NCI-H69 (cell line): ENCODE data around the gene SRSF7.

ENCODE experiments used
- DNase-seq: peaks from one replicate; lab custom pipeline; 2025; lab: John Stamatoyannopoulos, UW

SRSF7 gene

DNA sequence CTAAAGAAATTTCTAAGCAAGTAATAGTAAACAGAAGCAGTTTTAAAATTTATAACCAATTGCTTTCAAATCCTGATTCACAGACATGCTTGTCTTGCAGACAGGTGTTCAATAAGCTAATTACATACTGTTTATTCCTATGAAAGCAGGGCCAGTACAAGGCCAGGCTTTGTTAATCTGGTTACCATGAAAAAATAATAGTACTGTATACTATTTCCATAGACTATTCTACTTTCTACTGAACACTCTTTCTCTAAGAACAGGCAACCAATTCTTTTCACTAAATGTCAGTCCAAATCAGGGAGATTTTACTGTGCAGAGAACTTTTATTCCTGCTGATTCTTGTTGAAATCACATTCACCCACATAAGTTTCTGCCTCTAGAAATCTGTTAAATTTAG, 2.9 kb upstream of the SRSF7 start:
- DNase-seq, result no peak

- DNase-seq, result peak; percentile 43
These were observed 642 bp upstream of the SRSF7 start for GRCh38 chr2:38751596-38752410.

DNA sequence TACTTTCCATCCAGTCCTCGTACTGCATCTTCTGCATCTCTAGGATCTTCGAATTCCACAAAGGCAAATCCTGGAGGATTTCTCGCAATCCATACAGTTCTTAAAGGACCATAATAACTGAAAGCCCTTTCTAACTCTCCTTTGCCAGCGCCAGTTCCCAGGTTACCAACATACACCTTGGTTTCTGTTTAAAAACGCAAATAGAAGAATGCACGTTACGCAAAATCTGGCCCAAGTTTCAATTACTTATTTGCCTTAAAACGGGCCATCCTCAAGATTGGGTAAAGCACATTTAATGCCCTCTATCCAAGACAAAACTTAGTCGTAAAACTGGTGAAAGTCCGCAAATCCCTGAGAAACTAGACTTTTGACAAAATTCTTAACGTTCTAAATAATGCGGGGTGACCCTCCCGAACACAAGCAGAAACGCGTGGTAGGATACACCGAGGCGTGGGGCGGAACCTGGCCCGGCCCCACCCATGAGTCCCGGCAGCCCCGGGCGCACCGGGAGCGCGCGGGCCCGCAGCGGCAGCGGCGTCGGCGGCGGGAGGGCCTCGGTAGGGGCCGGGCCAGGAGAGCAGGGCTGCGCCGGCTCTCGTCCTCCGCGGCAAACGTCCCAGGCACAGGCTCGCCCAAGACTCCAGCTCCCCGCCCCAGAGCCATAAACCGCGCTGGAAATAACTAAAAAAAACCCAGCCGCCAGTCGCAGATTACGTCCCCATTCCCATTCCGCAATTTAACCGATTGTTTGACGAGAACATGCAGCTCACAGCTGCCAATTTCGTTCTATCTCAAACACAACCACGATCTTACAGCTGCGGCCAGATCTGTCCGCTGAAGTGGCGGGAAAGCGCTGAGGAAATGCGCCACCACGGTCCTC, 910 bp downstream of the SRSF7 start:
- peak; percentile 58 for DNase-seq

GRCh38 chr2:38748943-38749804, 2.0 kb downstream of the SRSF7 start:
- DNase-seq, result no peak

DNA sequence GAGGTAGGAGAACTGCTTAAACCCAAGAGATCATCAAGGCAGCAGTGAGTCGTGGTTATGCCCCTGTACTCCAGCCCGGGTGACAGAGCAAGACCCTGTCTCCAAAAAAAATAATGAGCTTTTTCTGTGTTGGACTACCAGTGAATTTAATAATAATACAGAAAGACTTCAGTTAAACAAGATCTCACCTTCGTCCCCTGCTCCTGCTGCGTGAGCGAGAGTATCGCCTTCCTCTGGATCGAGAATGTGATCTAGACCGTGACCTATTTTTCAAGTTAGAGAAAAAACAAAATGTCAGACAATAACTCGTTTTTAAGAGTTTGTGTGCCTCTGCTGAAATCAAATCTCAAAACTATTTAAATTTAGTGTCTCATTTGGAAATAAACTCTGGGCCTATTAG, 2.8 kb downstream of the SRSF7 start:
- DNase-seq, result no peak

- no peak for DNase-seq
These were observed 3.3 kb downstream of the SRSF7 start for GRCh38 chr2:38747819-38748218.

DNA sequence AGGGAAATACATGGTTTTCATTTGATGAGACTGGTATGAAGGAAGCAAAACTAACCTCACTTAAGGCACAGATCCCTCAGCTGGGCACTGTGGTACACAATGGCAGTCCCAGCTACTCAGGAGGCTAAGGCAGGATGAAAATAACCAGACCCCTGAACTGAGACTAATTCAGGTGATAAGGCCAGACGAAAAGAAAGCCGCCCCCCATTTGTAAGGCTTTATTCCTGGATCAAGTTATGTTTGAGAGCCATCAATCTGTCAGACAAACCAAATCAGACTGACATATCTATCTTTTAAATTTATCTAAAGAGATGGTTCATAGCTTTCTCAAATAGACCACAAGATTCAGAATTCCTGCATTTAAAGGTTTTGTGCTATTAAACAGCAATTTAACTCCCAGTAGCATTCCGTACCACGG, 4.1 kb downstream of the SRSF7 start:
- no peak for DNase-seq

GRCh38 chr2:38745267-38745666, 5.9 kb downstream of the SRSF7 start:
- DNase-seq, result no peak

- no peak for DNase-seq
These were observed 6.8 kb downstream of the SRSF7 start for GRCh38 chr2:38744399-38744780.

- DNase-seq, result no peak
These were observed 7.3 kb downstream of the SRSF7 start for GRCh38 chr2:38743672-38744398.

DNA sequence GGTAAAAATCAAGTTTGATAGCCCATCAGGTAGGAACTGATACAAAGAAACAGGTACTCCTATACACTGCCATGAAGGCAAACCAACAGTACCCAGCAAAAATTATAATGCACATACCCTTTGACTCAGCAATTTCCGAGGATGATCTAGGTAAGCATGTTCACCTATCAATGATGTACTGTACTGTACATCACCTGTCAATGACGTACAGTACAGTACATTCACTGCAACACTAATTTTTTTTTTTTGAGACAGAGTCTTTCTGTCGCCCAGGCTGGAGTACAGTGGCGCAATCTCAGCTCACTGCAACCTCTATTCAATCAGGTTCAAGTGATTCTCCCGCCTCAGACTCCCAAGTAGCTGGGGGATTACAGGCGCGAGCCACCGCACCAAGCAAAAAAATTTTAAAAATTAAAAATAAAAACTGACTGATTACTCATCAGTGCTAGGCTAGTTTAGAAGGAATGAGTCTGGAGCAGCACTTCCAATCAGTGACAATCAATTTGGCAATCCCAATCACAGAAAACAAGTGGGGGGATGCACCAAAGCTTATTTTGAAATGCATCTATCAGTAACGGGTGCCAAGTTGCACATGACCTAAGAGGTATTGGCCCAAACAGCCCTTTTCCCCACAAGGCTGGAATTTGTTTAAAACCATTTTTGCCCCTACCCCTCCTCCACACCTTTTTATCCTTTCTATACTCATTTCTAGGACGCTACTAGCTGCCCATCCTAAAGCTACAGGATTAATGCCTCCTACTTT, 8.2 kb downstream of the SRSF7 start:
- no peak for DNase-seq

DNA sequence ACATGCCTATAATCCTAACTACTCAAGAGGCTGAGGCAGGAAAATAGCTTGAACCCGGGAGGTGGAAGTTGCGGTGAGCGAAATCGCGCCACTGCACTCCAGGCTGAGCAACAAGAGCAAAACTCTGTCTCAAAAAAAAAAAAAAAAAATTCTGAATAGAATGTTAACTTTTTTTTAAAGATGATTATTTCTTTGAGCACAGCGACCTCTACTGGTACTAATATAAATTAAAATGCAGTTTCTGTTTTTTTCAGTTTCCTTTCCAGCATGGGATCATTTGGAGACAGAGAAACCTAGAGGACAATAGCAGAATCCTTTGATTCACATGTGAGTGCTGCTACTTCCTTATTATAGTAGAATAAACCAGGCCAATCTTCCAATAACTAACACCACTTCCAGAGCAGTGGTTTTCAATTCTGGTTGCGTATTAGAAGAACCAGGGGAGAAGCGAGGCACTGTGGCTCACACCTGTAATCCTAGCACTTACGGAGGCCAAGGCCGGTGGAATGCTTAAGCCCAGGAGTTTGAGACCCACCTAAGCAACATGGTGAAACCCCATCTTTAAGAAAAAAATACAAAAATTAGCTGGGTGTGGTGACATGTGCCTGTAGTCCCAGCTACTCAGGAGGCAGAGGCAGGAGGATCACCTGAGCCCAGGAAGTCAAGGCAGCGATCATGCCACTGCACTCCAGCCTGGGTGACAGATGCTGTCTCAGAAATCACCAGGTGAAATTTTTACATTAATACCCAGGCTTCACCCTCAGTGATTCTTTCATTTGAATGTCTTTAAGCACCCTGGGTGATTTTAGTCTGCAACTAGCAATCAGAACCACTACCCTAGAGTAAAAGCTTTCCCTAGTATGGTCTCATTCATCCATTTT, 10.1 kb downstream of the SRSF7 start:
- peak; percentile 9 for DNase-seq

DNA sequence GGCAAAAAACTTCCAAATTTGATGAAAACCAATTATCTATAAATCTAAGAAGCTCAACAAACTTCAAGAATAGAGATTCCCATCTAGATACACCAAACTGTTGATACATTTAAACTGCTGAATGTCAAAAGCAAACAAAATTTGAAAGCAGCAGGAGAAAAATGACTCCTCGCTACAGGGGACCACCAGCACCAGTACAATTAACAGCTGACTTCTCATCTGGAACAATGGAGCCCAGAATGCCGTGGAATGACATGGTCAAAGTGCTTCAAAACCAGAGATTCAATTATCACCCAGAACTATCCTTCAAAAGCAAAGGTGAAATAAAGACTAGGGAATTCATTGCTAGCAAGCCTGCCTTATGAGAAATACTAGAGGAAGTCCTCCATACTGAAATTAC, 11.6 kb downstream of the SRSF7 start:
- DNase-seq, result no peak

- no peak for DNase-seq
These were observed 13.2 kb downstream of the SRSF7 start for GRCh38 chr2:38737925-38738324.

DNA sequence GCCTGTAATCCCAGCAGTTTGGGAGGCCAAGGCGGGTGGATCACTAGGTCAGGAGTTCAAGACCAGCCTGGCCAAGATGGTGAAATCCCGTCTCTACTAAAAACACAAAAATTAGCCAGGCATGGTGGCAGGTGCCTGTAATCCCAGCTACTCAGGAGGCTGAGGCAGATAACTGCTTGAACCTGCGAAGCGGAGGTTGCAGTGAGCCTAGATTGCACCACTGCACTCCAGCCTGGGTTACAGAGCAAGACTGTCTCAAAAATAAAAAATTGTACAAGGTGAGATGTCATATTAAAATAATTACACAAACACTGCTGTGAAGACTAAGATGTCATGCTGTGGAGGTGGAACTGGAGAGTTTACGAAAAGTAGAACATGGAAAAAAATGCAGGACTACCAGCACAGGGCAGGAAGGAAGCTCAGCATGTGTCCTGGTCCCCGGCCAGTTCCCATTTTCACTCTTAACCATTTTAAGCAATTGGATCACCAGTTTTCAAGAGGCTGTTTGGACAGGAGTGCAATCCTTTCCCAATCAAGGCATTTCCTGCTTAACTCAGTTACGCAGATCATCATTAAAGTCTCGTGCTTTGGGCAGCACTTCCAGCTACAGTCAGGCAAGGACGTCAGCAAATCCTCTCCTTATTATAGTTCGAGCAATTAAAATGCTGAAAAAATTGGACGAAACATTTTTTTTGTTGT, 14.0 kb downstream of the SRSF7 start:
- peak; percentile 23 for DNase-seq

DNA sequence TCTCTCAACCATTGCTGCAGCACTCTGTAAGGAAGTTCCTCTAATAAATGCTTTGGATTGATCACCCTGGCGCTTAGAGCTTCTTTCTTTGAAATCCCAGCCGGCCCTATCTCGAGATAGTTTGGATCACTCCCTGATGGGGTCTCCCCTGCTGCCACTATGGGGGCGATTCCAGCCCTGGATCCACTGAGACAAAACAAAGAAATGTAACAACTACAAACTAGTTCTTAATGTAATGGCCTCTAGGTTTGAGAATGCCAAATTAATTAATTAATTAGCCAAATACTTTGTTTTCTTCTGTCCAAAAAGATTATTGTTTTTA, 15.2 kb downstream of the SRSF7 start:
- DNase-seq, result no peak

- DNase-seq, result no peak
These were observed 16.7 kb downstream of the SRSF7 start for GRCh38 chr2:38734299-38735058.

DNA sequence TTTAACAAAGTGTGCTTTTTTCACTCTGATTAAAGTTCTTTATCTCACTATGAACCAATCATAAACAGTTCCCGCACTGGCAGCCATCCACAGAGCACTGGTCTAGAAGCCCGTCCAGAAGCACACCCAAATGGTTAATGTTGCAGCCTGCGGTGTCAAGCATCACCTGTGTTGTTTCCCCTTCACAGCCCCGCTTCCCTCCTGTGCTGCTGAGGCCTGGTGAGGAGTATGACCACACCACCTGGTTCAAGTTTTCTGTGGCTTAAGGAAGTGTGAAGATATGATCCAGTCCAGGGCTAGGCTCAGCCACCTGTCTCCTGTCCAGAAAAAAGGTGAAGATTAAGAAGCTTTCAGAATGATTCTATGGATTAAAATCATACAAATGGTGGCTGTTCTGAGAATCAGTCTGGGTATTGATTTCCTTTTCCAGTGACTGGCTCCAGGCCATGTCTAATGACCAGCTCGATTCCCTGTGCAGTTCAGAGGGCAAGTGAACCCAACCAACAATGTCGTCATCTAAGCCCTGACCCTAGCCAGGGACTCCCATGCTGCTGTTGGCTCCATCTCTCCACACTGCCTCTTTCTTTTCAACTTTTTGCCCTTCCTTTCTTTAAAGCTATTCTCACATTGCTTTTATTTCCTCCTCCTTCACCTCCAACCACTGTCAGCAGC, 17.7 kb downstream of the SRSF7 start:
- no peak for DNase-seq
